ENCODE measurements around the gene LCNL1.

- TF ChIP-seq, protein P1, sequence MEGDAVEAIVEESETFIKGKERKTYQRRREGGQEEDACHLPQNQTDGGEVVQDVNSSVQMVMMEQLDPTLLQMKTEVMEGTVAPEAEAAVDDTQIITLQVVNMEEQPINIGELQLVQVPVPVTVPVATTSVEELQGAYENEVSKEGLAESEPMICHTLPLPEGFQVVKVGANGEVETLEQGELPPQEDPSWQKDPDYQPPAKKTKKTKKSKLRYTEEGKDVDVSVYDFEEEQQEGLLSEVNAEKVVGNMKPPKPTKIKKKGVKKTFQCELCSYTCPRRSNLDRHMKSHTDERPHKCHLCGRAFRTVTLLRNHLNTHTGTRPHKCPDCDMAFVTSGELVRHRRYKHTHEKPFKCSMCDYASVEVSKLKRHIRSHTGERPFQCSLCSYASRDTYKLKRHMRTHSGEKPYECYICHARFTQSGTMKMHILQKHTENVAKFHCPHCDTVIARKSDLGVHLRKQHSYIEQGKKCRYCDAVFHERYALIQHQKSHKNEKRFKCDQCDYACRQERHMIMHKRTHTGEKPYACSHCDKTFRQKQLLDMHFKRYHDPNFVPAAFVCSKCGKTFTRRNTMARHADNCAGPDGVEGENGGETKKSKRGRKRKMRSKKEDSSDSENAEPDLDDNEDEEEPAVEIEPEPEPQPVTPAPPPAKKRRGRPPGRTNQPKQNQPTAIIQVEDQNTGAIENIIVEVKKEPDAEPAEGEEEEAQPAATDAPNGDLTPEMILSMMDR (IDR thresholded peaks at IDR 0.05) = no peak
- no peak for TF ChIP-seq POLR2A (IDR thresholded peaks at IDR 0.05)
Observed at GRCh38 chr9:137020771-137021567, 38.2 kb downstream of the LCNL1 start.
